Cerebellar cortex (tissue), 1 donor: ENCODE measurements around the gene SIK3.
"Not testable (repeated sequence)": the region's sequence is repeated elsewhere in the genome, so short reads cannot be mapped to it uniquely, and the experiment has no call there.

Experiments used
- DNase-seq: peaks from one replicate; pipeline ENCODE4 v3.0.0-alpha.2; 2015; ENCODE audit warnings: low spot score

SIK3 gene

GRCh38 chr11:117045956-117046355 is 52.3 kb downstream of the SIK3 start:
- no peak for DNase-seq

- DNase-seq = no peak
Observed at GRCh38 chr11:117045196-117045595, 53.0 kb downstream of the SIK3 start.

- DNase-seq = no peak
Observed at GRCh38 chr11:117044287-117045035, 53.8 kb downstream of the SIK3 start.

GRCh38 chr11:117042689-117043088 is 55.5 kb downstream of the SIK3 start:
- no peak for DNase-seq

GRCh38 chr11:117039900-117040299 is 58.3 kb downstream of the SIK3 start:
- DNase-seq = no peak

- no peak for DNase-seq
Observed at GRCh38 chr11:117039270-117039669, 59.0 kb downstream of the SIK3 start.

- DNase-seq = no peak
Observed at GRCh38 chr11:117037975-117038350, 60.3 kb downstream of the SIK3 start.

GRCh38 chr11:117037279-117037974 is 60.8 kb downstream of the SIK3 start:
- peak; percentile 39 for DNase-seq

- no peak for DNase-seq
Observed at GRCh38 chr11:117034901-117035300, 63.3 kb downstream of the SIK3 start.

GRCh38 chr11:117026593-117027330 is 71.5 kb downstream of the SIK3 start:
- no peak for DNase-seq

GRCh38 chr11:117023707-117024106 is 74.5 kb downstream of the SIK3 start:
- not testable (repeated sequence) for DNase-seq

- DNase-seq = no peak
Observed at GRCh38 chr11:117023178-117023577, 75.0 kb downstream of the SIK3 start.

- DNase-seq = no peak
Observed at GRCh38 chr11:117022526-117022925, 75.7 kb downstream of the SIK3 start.

GRCh38 chr11:117020869-117021564 is 77.2 kb downstream of the SIK3 start:
- no peak for DNase-seq

- no peak for DNase-seq
Observed at GRCh38 chr11:117020287-117020686, 77.9 kb downstream of the SIK3 start.

- no peak for DNase-seq
Observed at GRCh38 chr11:117019871-117020270, 78.4 kb downstream of the SIK3 start.

GRCh38 chr11:117017456-117017855 is 80.8 kb downstream of the SIK3 start:
- no peak for DNase-seq

GRCh38 chr11:117016747-117017146 is 81.5 kb downstream of the SIK3 start:
- DNase-seq = no peak

GRCh38 chr11:117016246-117016645 is 82.0 kb downstream of the SIK3 start:
- no peak for DNase-seq

- DNase-seq = no peak
Observed at GRCh38 chr11:117011541-117011898, 86.7 kb downstream of the SIK3 start.

- no peak for DNase-seq
Observed at GRCh38 chr11:117010808-117011540, 87.3 kb downstream of the SIK3 start.
